ENCODE data around the gene RFX8. TPM values are rescaled to one million over a fixed set of nuclear protein-coding genes. Genes with fewer than 3 reads are reported as not detected.

The RFX8 gene
- total and polyA plus RNA-seq, 10 of the 15 experiments (the other 5 are each of a cell fraction or from before 2014, with no cell fraction given): 0.19 TPM; not detected in 9

DNA sequence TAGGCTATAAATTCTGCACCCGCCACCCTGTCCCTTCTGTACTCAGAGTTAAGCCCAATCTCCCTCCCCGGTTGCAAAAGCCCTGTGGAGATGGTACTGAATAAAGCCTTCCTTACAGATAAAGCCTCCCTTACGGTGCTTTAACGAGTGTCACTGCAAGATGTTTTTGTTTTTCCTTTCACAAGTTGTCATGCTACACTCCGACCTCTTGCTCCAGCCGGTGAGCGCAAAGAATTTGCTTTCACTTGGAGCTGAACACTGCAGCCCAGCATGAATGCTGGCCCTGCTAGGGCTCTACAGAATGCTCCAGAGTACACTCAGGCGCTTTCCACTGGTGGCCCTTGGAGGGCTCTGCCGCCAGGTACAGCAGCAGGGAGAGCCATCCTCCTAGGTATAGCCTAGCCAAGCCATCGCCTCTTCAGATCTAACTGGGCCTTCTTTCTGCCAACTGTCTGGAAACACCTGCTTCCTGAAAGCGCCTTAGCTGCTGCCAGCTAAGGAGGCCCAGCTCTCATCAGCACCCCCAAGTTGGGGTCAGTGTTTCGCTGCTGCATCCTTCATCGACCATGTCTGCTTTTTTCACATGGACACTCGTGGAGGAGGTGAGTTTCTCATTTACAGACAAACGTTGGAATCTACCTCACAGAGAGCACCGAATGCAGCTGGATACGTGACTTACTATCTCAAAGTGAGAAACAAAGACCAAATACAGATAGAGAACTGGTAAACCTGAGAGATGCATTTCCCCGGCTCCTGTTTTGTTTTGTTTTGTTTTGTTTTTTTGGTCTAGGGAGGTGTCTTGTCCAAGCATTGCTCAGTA lies 74.2 kb downstream of the RFX8 start:
- no TSS peak for BruUV-seq (replicated peaks)
- intact Hi-C loops (cut with micrococcal nuclease; ENCODE audit: unreplicated experiment): loop anchor here (5.0 to 10.0 kb wide), 2 partner anchors 48 to 386 kb away; no protein-coding TSS in a partner anchor
- H3K27me3 ChIP-seq (replicated peaks in 1 of 2; ENCODE audit: control insufficient read depth in 2 of 2, insufficient read depth in 2 of 2, low read length in 1 of 2): peaks cover 0 to 14% of the 10 kb centered on the region in 2 experiments; a peak in 2 of 4 replicates
- no peak overlapping the region for H3K9ac ChIP-seq (ENCODE audit: control insufficient read depth, insufficient read depth, low read length)
- H3K79me2 ChIP-seq (ENCODE audit: control insufficient read depth, insufficient read depth, low read length): no peaks in the 10 kb centered on the region
- no peaks in the 10 kb centered on the region for H3K36me3 ChIP-seq (ENCODE audit: control insufficient read depth in 2 of 2, insufficient read depth in 2 of 2, low read length in 1 of 2)
- H3K4me3 ChIP-seq: no peak overlapping the region
- ChIA-PET CTCF (no interaction called here), SMC1A (ENCODE audit: uncharacterized antibody, unreplicated experiment) (no interaction called here), POLR2A (no interaction called here), RAD21 (ENCODE audit: unreplicated experiment) (no interaction called here)
- no peaks in the 10 kb centered on the region for H4K20me1 ChIP-seq (ENCODE audit: control insufficient read depth, insufficient read depth)
- ATAC-seq: peak; percentile 32; the same call in 2 of the 3 replicates
- no peaks in the 10 kb centered on the region for H3K9me3 ChIP-seq (replicated peaks; ENCODE audit: control insufficient read depth, insufficient read depth, low read length)
- no peak overlapping the region for H3K27ac ChIP-seq (ENCODE audit: control insufficient read depth, insufficient read depth)
- H3K4me2 ChIP-seq (ENCODE audit: control insufficient read depth, insufficient read depth): no peak overlapping the region
- no peak overlapping the region for H2AFZ ChIP-seq (ENCODE audit: control insufficient read depth, low read depth, low read length)
- no peaks in the 10 kb centered on the region for H3K4me1 ChIP-seq (ENCODE audit: control insufficient read depth, insufficient read depth, low read length)
- DNase-seq (ENCODE audit: low read depth, low spot score): no peak
- no peak for TF ChIP-seq POLR2A (IDR thresholded peaks at IDR 0.05; ENCODE audit: low read depth, low read length)
- TF ChIP-seq FOS (IDR thresholded peaks at IDR 0.05; ENCODE audit: borderline replicate concordance, extremely low read depth, insufficient read length): no peak
- no peak for TF ChIP-seq RAD51 (IDR thresholded peaks at IDR 0.05)
- no peak for TF ChIP-seq SIN3A (IDR thresholded peaks at IDR 0.05; ENCODE audit: low read depth, low read length)
- TF ChIP-seq RB1 (IDR thresholded peaks at IDR 0.05; ENCODE audit: borderline replicate concordance): no peak
- in situ Hi-C loops (cut with MboI): loop anchor here (25.0 kb wide), 1 partner anchor 1062 kb away; the partner anchor contains the start of gene SLC9A4
- 35% methylated on average over 18 of the region's 18 CpGs for WGBS (ENCODE audit: insufficient coverage, insufficient replicate concordance, low lambda C conversion rate, missing lambda C conversion rate)
- FAIRE-seq: no peak

DNA sequence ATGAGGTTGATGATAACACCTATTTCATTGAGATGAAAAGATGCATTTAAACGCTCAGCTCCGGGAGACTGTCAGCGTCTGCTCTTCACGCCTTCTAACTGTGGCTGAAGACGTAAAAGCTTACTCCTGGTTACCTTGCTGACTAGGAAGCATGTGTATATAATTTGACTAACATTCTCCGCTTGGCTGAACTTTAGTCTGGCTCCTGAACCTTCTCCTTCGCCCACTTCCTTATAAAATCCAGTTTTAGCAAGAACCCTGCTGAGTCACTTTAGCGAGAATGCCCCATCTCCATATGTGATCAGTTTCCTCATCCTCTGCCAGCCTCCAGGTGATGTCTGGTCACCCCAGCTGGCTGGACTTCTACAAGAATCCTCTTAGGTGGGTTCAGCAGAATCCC lies 74.9 kb downstream of the RFX8 start:
- POLR2A ChIA-PET: no interaction called here
- 58% methylated on average over 8 of the region's 8 CpGs for WGBS (ENCODE audit: insufficient coverage, insufficient replicate concordance, low lambda C conversion rate, missing lambda C conversion rate)
- SMC1A ChIA-PET (ENCODE audit: uncharacterized antibody, unreplicated experiment): no interaction called here
- DNase-seq (ENCODE audit: low read depth, low spot score): no peak
- no peaks in the 10 kb centered on the region for H4K20me1 ChIP-seq (ENCODE audit: control insufficient read depth, insufficient read depth)
- H3K4me2 ChIP-seq (ENCODE audit: control insufficient read depth, insufficient read depth): no peak overlapping the region
- H3K4me3 ChIP-seq: no peak overlapping the region
- H3K4me1 ChIP-seq (ENCODE audit: control insufficient read depth, insufficient read depth, low read length): no peaks in the 10 kb centered on the region
- no peaks in the 10 kb centered on the region for H3K9me3 ChIP-seq (replicated peaks; ENCODE audit: control insufficient read depth, insufficient read depth, low read length)
- in situ Hi-C loops (cut with MboI): loop anchor here (25.0 kb wide), 1 partner anchor 1062 kb away; the partner anchor contains the start of gene SLC9A4
- RAD21 ChIA-PET (ENCODE audit: unreplicated experiment): no interaction called here
- no peak overlapping the region for H3K9ac ChIP-seq (ENCODE audit: control insufficient read depth, insufficient read depth, low read length)
- no peak overlapping the region for H3K27ac ChIP-seq (ENCODE audit: control insufficient read depth, insufficient read depth)
- H3K27me3 ChIP-seq (replicated peaks in 1 of 2; ENCODE audit: control insufficient read depth in 2 of 2, insufficient read depth in 2 of 2, low read length in 1 of 2): peaks cover 0 to 14% of the 10 kb centered on the region in 2 experiments; a peak in 2 of 4 replicates
- no peaks in the 10 kb centered on the region for H3K36me3 ChIP-seq (ENCODE audit: control insufficient read depth in 2 of 2, insufficient read depth in 2 of 2, low read length in 1 of 2)
- no TSS peak for BruUV-seq (replicated peaks)
- CTCF ChIA-PET: interaction anchor here (0.6 to 1.6 kb wide), 2 partner anchors 58 to 185 kb away, joined by 3 to 6 read pairs; no protein-coding TSS in a partner anchor
- FAIRE-seq: no peak
- ATAC-seq: no peak
- no peak overlapping the region for H2AFZ ChIP-seq (ENCODE audit: control insufficient read depth, low read depth, low read length)
- intact Hi-C loops (cut with micrococcal nuclease; ENCODE audit: unreplicated experiment): loop anchor here (5.0 to 10.0 kb wide), 2 partner anchors 48 to 385 kb away; no protein-coding TSS in a partner anchor
- H3K79me2 ChIP-seq (ENCODE audit: control insufficient read depth, insufficient read depth, low read length): no peaks in the 10 kb centered on the region
- TF ChIP-seq, protein P1, sequence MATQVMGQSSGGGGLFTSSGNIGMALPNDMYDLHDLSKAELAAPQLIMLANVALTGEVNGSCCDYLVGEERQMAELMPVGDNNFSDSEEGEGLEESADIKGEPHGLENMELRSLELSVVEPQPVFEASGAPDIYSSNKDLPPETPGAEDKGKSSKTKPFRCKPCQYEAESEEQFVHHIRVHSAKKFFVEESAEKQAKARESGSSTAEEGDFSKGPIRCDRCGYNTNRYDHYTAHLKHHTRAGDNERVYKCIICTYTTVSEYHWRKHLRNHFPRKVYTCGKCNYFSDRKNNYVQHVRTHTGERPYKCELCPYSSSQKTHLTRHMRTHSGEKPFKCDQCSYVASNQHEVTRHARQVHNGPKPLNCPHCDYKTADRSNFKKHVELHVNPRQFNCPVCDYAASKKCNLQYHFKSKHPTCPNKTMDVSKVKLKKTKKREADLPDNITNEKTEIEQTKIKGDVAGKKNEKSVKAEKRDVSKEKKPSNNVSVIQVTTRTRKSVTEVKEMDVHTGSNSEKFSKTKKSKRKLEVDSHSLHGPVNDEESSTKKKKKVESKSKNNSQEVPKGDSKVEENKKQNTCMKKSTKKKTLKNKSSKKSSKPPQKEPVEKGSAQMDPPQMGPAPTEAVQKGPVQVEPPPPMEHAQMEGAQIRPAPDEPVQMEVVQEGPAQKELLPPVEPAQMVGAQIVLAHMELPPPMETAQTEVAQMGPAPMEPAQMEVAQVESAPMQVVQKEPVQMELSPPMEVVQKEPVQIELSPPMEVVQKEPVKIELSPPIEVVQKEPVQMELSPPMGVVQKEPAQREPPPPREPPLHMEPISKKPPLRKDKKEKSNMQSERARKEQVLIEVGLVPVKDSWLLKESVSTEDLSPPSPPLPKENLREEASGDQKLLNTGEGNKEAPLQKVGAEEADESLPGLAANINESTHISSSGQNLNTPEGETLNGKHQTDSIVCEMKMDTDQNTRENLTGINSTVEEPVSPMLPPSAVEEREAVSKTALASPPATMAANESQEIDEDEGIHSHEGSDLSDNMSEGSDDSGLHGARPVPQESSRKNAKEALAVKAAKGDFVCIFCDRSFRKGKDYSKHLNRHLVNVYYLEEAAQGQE (IDR thresholded peaks at IDR 0.05; ENCODE audit: low read depth, low read length): no peak
- TF ChIP-seq YY1 (IDR thresholded peaks at IDR 0.05; ENCODE audit: low read depth, low read length) (no peak), NR2C2 (IDR thresholded peaks at IDR 0.05; ENCODE audit: borderline replicate concordance, control insufficient read depth, insufficient read length, low read depth) (no peak), CHD4 (IDR thresholded peaks at IDR 0.05) (no peak)
- TF ChIP-seq, protein P2, sequence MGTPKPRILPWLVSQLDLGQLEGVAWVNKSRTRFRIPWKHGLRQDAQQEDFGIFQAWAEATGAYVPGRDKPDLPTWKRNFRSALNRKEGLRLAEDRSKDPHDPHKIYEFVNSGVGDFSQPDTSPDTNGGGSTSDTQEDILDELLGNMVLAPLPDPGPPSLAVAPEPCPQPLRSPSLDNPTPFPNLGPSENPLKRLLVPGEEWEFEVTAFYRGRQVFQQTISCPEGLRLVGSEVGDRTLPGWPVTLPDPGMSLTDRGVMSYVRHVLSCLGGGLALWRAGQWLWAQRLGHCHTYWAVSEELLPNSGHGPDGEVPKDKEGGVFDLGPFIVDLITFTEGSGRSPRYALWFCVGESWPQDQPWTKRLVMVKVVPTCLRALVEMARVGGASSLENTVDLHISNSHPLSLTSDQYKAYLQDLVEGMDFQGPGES (IDR thresholded peaks at IDR 0.05): no peak

Measured in GM12878 (cell line).